Measurements from ENCODE around the gene LTB. TPM values are rescaled to one million over a fixed set of nuclear protein-coding genes. Genes with fewer than 3 reads are reported as not detected.

Gene LTB
- total and polyA plus RNA-seq, 4 donors: 0.67 to 5.3 (median 1.5) TPM

DNA sequence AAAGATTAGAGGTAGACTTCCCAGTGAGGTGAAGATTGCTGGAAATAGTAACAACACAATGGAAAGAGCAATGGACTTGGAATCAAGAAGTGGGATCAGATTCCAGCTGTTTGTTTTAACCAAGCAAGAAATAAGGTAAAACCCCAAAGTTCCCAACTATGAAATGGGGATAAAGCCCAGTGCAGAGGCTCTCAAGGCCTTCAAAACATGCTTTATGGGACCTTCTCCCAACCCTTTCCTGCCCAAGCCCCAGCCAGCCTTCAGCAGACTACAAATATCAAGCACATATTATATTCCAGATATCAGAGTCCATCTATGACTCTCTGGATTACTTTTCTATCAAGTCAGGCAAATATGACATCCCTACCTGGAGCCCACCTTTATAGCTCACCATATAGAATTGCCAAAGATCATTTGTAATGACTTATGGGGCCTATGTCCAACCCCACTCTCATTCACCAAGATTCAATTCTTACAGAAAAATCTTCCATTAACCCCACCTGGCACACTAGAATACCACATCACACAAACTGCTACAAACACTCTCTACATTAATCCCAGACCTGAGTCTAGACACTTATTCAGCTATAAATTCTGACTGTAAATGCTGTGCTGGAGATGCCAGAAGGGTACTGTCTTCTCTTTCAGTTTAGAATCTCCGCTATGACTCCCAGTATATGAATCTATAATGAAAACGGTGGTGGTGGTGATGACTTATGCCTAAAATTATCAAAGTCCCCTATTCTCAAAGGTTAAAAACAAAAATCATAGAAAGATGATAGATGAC is 46.5 kb downstream of the LTB start:
- no peak for DNase-seq (ENCODE audit: low spot score)
- Histone ChIP-seq H3K27ac (ENCODE audit: low read depth in 1 of 2, low read length in 2 of 2) (no peak overlapping the region), H3K4me3 (ENCODE audit: low read depth in 1 of 3, low read length in 3 of 3) (no peak overlapping the region), H3K9me3 (ENCODE audit: control insufficient read depth in 4 of 4, low read length in 3 of 4) (no peaks in the 10 kb centered on the region), H3K36me3 (ENCODE audit: control insufficient read depth in 4 of 4, insufficient read depth in 3 of 4, low read depth in 1 of 4, low read length in 3 of 4) (peaks cover 28 to 76% (median 68%) of the 10 kb centered on the region in 4 donors), H3K27me3 (ENCODE audit: control insufficient read depth in 4 of 4, insufficient read depth in 4 of 4, low read length in 3 of 4) (no peaks in the 10 kb centered on the region), H3K4me1 (ENCODE audit: control insufficient read depth in 4 of 4, insufficient read depth in 4 of 4, low read length in 3 of 4) (peaks cover 5 to 23% (median 21%) of the 10 kb centered on the region in 4 donors), H3K9ac (ENCODE audit: low read depth in 1 of 2, low read length in 2 of 2) (no peak overlapping the region)
- WGBS: 71% methylated on average over 2 of the region's 2 CpGs
- TF ChIP-seq HNF4G (IDR thresholded peaks at IDR 0.05) (no peak), SP1 (IDR thresholded peaks at IDR 0.05) (no peak), RAD21 (IDR thresholded peaks at IDR 0.05) (no peak), YY1 (IDR thresholded peaks at IDR 0.05) (no peak), FOXA2 (IDR thresholded peaks at IDR 0.05) (no peak), JUND (IDR thresholded peaks at IDR 0.05) (no peak), RXRA (IDR thresholded peaks at IDR 0.05) (no peak), HNF4A (conservative IDR thresholded peaks at IDR 0.05) (no peak), TAF1 (conservative IDR thresholded peaks at IDR 0.05) (no peak)
- TF ChIP-seq, protein P1, sequence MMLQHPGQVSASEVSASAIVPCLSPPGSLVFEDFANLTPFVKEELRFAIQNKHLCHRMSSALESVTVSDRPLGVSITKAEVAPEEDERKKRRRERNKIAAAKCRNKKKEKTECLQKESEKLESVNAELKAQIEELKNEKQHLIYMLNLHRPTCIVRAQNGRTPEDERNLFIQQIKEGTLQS (IDR thresholded peaks at IDR 0.05): no peak
- TF ChIP-seq, protein P2, sequence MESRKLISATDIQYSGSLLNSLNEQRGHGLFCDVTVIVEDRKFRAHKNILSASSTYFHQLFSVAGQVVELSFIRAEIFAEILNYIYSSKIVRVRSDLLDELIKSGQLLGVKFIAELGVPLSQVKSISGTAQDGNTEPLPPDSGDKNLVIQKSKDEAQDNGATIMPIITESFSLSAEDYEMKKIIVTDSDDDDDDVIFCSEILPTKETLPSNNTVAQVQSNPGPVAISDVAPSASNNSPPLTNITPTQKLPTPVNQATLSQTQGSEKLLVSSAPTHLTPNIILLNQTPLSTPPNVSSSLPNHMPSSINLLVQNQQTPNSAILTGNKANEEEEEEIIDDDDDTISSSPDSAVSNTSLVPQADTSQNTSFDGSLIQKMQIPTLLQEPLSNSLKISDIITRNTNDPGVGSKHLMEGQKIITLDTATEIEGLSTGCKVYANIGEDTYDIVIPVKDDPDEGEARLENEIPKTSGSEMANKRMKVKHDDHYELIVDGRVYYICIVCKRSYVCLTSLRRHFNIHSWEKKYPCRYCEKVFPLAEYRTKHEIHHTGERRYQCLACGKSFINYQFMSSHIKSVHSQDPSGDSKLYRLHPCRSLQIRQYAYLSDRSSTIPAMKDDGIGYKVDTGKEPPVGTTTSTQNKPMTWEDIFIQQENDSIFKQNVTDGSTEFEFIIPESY (IDR thresholded peaks at IDR 0.05): no peak
- TF ChIP-seq, protein P3, sequence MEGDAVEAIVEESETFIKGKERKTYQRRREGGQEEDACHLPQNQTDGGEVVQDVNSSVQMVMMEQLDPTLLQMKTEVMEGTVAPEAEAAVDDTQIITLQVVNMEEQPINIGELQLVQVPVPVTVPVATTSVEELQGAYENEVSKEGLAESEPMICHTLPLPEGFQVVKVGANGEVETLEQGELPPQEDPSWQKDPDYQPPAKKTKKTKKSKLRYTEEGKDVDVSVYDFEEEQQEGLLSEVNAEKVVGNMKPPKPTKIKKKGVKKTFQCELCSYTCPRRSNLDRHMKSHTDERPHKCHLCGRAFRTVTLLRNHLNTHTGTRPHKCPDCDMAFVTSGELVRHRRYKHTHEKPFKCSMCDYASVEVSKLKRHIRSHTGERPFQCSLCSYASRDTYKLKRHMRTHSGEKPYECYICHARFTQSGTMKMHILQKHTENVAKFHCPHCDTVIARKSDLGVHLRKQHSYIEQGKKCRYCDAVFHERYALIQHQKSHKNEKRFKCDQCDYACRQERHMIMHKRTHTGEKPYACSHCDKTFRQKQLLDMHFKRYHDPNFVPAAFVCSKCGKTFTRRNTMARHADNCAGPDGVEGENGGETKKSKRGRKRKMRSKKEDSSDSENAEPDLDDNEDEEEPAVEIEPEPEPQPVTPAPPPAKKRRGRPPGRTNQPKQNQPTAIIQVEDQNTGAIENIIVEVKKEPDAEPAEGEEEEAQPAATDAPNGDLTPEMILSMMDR (IDR thresholded peaks at IDR 0.05; ENCODE audit: low read depth, low read length, missing input control): no peak

DNA sequence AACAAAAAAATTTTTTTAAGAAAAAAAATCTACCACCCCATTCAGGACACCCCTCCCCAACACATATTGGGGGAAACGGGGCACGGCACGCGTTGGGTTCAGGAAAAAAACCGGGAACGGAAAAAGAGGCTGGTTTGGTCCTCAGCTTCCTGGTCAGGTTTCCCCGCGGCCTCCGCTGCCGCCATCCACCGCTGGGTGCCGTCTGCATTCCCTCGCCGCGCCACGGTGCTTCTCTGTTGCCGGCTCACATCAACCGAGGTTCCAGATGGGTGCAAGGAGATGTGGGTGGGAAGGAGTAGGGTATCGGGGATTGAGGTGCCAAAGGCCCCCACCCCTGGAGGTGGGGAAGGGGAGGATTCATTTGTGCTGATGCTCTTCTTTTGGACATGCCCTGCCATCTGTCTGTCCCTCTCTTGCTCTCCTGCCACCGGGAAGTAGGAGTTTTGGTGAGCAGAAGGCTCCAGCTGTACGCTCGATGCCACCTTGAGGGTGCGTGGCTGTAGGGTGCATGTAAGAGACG is 47.6 kb downstream of the LTB start:
- H3K27me3 ChIP-seq (ENCODE audit: control insufficient read depth in 4 of 4, insufficient read depth in 4 of 4, low read length in 3 of 4): no peaks in the 10 kb centered on the region
- no peak for DNase-seq (ENCODE audit: low spot score)
- no peak overlapping the region for H3K4me3 ChIP-seq (ENCODE audit: low read depth in 1 of 3, low read length in 3 of 3)
- TF ChIP-seq HNF4A (conservative IDR thresholded peaks at IDR 0.05): no peak
- TF ChIP-seq, protein P2 (IDR thresholded peaks at IDR 0.05): no peak
- TF ChIP-seq TAF1 (conservative IDR thresholded peaks at IDR 0.05): no peak
- TF ChIP-seq, protein P1 (IDR thresholded peaks at IDR 0.05): no peak
- no peak for TF ChIP-seq RXRA (IDR thresholded peaks at IDR 0.05)
- TF ChIP-seq EGR1 (IDR thresholded peaks at IDR 0.05; ENCODE audit: low read depth in 2 of 2): no peak
- no peak for TF ChIP-seq NR2F2 (IDR thresholded peaks at IDR 0.05)
- TF ChIP-seq, protein P4, sequence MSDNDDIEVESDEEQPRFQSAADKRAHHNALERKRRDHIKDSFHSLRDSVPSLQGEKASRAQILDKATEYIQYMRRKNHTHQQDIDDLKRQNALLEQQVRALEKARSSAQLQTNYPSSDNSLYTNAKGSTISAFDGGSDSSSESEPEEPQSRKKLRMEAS (IDR thresholded peaks at IDR 0.05): no peak
- no peak for TF ChIP-seq RAD21 (IDR thresholded peaks at IDR 0.05)
- TF ChIP-seq, protein P5, sequence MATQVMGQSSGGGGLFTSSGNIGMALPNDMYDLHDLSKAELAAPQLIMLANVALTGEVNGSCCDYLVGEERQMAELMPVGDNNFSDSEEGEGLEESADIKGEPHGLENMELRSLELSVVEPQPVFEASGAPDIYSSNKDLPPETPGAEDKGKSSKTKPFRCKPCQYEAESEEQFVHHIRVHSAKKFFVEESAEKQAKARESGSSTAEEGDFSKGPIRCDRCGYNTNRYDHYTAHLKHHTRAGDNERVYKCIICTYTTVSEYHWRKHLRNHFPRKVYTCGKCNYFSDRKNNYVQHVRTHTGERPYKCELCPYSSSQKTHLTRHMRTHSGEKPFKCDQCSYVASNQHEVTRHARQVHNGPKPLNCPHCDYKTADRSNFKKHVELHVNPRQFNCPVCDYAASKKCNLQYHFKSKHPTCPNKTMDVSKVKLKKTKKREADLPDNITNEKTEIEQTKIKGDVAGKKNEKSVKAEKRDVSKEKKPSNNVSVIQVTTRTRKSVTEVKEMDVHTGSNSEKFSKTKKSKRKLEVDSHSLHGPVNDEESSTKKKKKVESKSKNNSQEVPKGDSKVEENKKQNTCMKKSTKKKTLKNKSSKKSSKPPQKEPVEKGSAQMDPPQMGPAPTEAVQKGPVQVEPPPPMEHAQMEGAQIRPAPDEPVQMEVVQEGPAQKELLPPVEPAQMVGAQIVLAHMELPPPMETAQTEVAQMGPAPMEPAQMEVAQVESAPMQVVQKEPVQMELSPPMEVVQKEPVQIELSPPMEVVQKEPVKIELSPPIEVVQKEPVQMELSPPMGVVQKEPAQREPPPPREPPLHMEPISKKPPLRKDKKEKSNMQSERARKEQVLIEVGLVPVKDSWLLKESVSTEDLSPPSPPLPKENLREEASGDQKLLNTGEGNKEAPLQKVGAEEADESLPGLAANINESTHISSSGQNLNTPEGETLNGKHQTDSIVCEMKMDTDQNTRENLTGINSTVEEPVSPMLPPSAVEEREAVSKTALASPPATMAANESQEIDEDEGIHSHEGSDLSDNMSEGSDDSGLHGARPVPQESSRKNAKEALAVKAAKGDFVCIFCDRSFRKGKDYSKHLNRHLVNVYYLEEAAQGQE (IDR thresholded peaks at IDR 0.05): no peak
- TF ChIP-seq FOXA1 (IDR thresholded peaks at IDR 0.05): no peak
- H3K27ac ChIP-seq (ENCODE audit: low read depth in 1 of 2, low read length in 2 of 2): no peak overlapping the region
- no peaks in the 10 kb centered on the region for H3K9me3 ChIP-seq (ENCODE audit: control insufficient read depth in 4 of 4, low read length in 3 of 4)
- peaks cover 28 to 86% (median 72%) of the 10 kb centered on the region in 4 donors for H3K36me3 ChIP-seq (ENCODE audit: control insufficient read depth in 4 of 4, insufficient read depth in 3 of 4, low read depth in 1 of 4, low read length in 3 of 4)
- H3K4me1 ChIP-seq (ENCODE audit: control insufficient read depth in 4 of 4, insufficient read depth in 4 of 4, low read length in 3 of 4): peaks cover 2 to 14% (median 10%) of the 10 kb centered on the region in 4 donors
- WGBS: 92% methylated on average over 24 of the region's 24 CpGs
- H3K9ac ChIP-seq (ENCODE audit: low read depth in 1 of 2, low read length in 2 of 2): no peak overlapping the region

All from liver (tissue), 9 donors.